GM21390 (cell line): ENCODE data around the gene SFRP5.

ENCODE experiments used
- ATAC-seq: cut with Tn5 transposase; IDR thresholded peaks from one replicate; pipeline ENCODE4 v1.9.1; 2021; ENCODE audit not compliant: unreplicated experiment

The SFRP5 gene

GRCh38 chr10:97785731-97786130 lies 13.9 kb upstream of the SFRP5 start:
- no peak for ATAC-seq

- ATAC-seq = no peak
Measured at GRCh38 chr10:97785231-97785630, 13.4 kb upstream of the SFRP5 start.

DNA sequence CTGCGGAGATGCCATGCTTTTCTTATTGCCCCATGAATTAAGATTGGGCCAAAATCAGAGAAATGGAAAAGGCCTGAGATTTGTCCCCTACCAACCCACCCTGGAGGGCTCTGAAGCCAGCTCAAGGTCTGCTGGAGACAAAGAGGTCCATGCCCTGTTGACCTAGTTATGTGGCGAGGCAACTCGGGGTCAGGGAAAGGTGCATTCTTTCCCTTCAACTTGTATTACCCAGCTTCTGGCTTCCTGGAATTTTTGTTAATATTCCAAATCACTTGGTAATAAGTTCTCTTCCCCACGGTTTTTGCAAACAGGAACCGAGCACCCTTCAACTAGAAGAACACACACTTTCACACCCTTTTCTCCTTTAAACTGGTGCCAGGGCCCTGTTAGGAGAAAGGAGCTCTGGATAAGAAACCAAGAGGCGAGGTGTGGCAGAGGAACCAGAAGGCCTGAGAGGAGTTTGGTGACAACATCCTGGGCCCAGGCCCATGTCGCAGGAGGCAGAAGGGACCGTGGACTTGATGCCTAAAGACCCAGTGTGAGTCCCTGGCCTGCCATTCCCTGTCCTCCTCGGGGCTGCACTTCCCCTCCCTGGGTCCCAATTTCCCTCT lies 12.5 kb upstream of the SFRP5 start:
- no peak for ATAC-seq

- no peak for ATAC-seq
Measured at GRCh38 chr10:97782455-97783228, 10.8 kb upstream of the SFRP5 start.

GRCh38 chr10:97781618-97782331 lies 10.0 kb upstream of the SFRP5 start:
- ATAC-seq = no peak

DNA sequence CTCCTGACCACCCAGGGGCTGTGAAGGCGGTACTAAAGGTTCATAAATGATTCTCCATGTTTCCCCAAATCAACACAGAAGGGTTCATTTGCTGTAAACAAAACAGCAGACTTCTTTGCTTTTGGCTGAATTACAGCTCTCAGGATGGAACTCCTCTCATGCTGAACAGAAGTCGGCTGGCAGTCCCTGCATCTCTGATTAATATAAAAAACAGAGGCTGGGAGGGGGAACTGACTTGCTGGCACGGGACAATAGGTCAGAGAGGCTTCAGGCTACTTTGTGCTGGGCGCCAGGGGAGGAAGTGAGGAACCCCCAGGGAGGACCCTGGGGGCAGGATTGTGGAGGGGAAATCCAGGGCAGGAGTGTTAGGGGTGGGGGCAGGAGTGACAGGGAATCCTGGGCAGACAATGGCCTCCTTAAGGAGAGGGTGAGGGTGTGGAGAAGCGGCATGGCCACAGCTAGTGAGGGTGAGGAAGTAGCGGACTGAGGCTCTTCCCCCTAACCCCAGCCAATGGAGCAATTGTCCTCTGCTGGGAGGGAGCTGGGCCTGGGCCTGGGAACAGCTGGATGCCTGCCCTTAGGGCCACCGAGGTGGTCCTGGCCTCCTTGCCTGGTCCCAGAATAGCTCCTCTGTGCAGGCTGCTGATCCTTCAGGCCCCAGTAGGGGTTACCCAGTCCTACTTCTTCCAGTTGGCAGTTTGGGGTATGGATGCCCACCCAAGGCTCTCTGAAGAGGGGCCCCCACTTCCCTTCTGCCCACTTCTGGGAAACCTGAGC lies 9.2 kb upstream of the SFRP5 start:
- no peak for ATAC-seq

GRCh38 chr10:97779975-97780374 lies 8.2 kb upstream of the SFRP5 start:
- no peak for ATAC-seq

GRCh38 chr10:97779492-97779891 lies 7.7 kb upstream of the SFRP5 start:
- ATAC-seq = no peak

DNA sequence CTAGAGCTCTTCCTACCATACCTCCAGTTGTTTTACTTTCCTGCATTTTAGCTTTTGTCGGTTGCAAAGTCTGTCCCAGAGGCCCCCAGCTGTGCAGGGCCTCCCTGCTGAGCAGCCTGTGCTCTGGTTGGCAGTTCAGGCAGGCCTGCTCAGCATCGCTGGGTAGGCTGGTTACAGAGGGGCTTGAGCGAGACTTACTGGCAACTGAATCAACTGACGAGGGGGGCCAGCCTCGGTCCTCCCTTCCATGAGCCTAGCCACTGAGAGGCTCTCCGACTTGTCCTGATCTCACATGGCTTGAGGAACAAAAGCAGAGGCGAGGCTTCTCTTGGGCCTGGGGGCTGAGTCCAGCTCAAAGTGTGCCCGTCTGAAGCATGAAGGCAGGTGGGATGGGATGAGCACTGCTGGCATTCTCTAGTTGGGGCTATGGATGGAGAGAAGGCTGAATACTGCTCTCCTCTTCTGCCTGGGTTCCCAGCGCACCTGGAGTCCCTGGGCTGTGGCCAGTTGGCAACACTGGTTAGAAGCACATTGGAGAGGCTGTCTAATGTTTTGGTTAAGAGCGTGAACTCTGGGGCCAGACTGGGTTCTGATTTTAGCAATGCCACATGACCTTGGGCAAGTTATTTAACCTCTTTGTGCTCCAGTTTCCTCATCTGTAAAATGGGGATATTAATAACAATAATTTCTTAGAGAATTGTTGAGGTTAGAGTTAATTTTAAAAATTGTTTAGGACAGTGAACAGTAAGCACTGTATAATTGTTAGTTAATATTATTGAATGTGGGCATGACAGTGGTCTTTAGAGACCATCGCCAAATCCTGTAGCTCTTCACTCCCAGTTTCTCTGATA lies 6.9 kb upstream of the SFRP5 start:
- no peak for ATAC-seq

DNA sequence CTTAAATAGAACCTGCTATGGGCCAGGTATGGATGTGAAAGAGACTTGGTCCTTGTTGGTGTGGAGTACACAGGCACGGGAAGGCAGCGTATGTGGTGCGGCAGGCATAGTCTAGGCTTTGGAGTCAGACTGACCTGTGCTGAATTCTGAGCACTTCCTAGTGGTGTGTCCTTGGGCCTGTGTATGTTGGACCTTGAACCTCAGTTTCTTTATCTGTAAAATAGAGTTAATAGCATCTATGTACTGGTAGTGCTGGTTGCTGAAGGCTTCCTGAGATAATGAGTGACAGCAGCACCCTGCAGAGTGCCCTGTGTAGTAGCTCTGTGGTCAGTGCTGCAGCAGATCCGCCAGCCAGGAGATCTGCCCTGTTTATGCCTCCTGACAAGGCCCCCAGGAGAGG lies 5.3 kb upstream of the SFRP5 start:
- no peak for ATAC-seq

DNA sequence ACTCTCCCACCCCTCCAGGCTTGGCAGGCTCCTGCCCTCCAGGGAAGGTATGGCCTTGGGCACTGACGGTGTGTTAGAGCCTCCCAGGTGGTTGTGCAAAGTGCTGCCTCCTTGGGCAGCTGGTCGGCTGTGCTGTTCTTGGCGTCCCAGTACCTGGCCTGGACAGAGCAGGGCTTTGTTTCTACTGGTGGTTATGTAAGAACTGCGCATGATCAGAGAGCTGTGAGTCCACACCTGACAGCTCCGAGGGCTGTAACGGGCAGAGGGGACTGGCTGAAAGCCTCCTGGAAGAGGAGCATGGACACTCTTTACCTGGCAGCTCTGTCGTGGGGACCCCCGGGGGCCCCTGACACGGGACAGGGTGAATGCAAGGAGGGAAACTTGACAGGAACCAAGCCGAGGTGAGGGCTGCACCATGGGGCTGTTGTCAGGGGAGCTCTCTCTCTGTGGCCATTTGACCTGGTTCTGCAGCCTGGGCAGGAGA lies 3.1 kb upstream of the SFRP5 start:
- no peak for ATAC-seq

- ATAC-seq = no peak
Measured at GRCh38 chr10:97773096-97773495, 1.3 kb upstream of the SFRP5 start.

- no peak for ATAC-seq
Measured at GRCh38 chr10:97771055-97771891, 526 bp downstream of the SFRP5 start.

DNA sequence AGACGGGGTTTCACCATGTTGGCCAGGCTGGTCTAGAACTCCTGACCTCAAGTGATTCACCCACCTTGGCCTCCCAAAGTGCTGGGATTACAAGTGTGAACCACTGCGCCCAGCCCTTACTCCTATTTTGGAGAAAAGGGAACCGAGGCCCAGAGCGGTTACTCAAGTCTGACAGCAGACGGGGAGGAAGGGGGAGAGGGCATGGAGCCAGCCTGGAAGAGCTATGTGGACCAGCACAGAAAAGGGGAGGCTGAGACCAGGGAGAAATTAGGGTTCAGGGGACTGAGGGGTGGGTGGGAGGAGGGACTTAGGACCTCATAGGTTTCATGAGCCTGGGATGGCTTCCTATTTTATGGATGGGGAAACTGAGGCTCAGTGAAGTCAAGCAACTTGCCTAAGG lies 1.5 kb downstream of the SFRP5 start:
- ATAC-seq = no peak

DNA sequence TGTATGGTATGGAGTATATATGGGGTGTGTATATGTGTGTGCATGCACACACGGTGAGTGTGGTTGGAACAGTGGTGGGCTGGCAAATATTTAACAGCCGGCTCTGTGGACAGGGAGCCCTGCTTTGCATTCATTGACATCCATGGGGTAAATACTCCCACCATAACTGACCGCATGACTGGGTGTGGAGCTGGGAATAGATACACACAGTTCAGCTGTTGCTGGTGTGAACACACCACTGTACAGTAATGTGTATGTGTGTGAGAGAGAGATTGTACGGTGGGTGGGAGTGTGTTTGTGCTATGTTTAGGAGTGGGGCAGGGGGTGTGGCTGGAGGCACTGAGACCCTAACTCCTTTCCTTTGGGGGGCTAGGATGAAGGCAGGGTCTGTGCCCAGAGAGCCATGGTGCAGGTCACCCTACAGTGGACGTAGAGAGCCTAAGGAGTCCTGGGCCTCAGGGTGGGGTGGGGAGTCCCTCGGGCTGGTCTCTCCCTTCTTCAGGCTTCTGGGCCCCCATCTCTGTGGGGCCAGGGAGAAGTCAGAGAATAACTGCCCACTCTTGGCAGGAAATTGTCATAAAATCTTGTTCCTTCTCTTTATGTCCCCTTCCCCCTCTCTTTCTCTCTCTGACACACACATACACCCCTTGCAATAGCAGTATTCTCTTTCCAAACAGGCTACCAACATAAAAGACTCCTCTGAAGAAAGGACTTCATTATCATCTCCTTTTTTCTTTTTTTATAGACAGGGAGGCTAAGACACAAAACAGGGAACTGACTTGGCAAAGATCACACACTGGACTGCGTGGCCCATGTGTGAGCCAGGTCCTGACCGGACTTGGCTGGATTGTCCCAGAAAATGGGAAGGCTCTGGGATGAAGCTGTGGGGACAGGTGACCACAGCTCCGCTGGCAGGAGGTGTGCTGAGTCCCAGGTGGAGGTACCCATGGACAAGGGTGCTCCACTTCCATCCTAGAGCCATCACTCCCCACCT lies 3.2 kb downstream of the SFRP5 start:
- ATAC-seq = no peak

DNA sequence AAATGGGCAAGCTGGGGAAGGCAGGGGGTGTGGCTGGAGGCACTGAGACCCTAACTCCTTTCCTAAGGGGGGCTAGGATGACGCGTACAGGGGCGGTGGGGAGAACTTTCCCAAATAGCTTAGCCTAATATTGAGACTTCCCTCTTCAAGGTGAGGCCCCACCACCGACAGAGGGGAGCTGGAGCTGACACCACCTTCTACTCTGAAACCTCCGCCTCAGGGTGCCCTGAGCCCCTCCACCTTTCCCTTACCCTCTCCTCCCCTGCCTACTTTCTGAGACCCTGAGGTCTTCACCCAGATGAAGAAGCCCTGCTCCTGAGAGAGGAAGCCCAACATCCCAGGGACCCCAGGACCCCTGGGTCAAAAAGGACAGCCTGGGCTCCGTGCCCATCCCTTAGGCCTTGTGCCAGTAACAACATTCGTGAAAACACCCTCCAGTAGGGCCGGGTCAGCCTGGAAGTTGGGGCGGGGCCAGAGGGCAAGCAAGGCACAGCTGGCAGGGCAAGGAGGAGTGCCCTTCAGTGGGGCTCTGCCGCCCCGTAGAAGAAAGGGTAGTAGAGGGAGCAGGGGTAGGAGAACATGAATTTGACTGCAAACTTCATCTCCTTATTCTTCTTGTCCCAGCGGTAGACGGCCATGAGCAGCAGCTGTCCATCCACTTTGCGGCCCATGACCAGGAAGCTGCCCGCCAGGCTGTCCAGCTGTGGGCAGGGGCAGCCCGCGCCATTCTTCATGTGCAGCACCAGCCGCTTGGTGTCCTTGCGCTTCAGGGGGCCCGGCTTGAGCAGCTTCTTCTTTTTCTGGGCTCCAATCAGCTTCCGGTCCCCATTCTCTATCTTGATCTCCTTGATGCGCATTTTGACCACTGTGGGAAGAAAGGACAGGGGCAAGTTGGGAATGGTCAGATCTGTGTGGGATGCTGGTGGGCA lies 4.5 kb downstream of the SFRP5 start:
- no peak for ATAC-seq

- no peak for ATAC-seq
Measured at GRCh38 chr10:97766106-97766810, 5.5 kb downstream of the SFRP5 start.
